Hepatic stellate cell (primary cell): ENCODE data around the gene FMN2.
A peak's percentile ranks its signal among the peaks of the same experiment; 100 is the strongest.
"Not testable (repeated sequence)": the region's sequence is repeated elsewhere in the genome, so short reads cannot be mapped to it uniquely, and the experiment has no call there.

Source experiments
- DNase-seq: peaks from one replicate; pipeline ENCODE4 v3.0.0; 2011; ENCODE audit warnings: low spot score

FMN2 gene

DNA sequence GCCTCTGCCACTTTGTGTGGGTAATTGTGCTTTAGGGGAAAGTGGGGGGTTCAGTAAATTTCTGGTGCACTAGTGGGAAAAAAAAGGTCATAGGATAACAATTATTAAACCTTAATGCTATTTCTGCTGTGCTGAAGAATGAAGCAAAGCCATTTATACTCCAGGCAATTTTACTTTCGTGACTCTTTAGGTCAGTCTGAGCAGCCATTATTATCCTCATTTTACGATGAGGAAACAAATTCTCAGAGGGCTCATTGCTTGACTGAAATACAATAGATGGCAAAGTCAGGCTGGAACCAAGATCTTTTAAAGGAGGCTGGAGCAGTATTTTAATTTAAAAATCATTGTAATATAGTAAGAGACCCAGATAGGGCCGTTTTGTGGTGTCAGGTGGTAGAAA lies 272.2 kb downstream of the FMN2 start:
- no peak for DNase-seq

DNA sequence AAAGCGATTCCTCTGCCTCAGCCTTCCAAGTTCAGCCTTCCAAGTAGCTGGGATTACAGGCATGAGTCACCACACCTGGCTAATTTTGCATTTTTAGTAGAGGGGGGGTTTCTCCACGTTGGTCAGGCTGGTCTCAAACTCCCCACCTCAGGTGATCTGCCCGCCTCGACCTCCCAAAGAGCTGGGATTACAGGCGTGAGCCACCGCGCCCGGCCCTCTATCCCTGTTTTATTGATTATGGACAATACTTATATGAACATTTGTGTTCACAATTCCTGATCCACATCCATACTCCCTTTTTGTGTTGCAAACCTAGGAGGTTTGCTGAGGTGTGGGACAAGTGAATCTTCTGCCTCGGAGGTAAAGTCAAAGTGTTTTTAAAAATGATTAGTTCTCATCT lies 275.0 kb downstream of the FMN2 start:
- DNase-seq, result no peak

DNA sequence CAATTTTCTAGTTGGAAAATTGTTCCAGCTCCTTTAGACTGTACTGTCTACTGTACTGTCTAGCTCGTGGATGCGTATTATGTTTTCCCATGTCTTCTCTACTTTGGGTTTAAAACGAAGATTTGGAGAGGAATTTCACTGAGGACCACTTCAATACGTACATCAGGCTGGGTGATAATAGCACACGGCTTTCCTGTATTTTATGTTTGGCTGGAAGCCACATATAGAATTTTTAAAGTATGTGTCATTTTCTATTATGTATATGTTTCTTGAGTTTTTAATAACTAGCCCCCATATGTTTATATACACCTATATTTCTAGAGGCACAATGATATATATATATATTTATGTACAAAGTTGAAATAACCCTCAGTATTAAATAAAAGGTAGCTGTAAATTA lies 293.9 kb downstream of the FMN2 start:
- DNase-seq, result no peak

DNA sequence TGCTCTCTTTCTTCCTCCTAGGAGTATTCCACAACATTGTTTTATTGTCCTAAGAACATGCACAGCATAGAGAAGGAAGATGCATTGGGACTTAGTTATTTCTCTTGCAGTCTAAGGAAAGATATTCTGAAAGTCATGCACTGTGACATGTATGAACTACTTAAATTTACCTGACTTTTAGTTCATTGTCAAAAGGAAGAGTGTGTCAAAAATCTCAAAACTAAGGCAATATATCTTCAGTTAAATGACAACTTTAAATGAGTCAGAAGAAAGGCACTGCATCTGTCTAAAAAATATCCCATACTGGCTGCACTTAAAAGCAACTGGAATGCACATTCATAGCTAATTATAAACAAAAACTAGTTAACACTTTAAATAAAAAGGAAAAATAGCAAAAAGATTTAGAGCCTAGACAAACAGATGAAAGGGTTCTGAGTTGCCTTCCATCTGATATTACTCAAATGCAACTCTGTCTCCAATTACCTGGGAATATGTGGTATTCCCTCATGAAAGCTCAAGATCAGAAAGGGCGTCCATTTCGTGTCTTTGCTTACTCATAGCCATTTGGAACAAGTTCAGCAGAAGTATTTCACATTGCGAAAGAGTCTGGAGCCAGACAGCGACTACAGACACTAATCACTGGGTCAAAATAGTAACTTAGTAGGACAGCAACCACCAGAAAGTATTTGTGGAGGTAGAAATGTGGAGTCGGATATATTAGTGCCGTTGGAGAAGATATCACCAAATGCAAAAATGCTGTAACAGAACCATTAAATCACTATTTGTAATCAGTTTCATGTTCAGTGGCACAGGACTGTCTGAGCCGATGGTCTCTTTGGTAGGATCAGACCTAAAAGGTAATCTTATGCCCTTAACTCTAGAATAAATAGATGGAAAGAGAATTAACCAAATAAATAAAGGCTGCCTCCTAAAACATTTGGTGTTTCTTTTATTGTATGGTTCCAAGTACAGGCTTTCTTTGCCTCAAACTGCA lies 294.6 kb downstream of the FMN2 start:
- DNase-seq, result peak; percentile 49

DNA sequence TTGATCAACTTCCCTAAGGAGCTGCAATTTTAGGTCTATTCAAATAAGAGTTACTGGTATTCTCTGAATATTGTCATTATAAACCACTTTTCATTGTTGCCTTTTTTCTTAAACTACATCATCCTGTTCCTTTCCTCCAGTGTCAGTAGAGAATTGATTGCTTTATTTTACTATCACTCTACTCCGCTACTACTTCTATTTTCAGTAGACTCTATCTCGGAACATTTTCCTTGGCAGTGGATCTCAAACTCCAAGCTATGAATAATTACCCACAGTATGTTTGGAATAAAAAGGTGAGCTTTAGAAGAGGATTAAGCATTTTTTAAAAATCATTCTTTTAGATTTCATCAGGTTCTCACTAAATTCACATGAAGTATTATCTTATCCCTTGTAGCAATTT lies 295.4 kb downstream of the FMN2 start:
- no peak for DNase-seq

DNA sequence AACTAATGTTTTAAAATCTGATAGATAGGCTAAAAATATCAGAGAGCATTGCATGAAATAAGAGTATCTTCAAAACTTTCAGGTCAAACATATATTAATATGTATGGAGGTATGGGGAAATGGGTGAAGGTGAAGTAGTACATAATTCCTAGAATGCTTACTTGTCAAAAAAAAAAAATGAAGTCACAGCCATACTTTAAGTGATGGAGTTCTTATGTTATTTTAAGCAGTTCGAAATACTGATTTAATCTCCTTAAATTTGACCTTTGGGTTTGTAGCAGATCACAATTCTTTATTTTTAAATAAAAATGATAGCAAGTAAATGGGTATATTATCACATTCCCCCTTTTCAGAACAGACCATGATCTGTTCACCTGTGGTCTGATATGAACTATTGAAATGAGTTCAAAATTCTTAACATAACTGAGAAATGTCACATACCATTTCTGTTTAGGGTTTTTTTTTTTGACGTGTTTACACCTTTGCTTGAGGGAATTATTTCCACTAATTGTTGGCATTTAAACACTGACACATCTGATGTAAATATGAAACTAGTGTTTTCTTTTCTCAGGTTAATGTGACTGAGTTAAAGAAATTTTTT lies 300.1 kb downstream of the FMN2 start:
- no peak for DNase-seq

DNA sequence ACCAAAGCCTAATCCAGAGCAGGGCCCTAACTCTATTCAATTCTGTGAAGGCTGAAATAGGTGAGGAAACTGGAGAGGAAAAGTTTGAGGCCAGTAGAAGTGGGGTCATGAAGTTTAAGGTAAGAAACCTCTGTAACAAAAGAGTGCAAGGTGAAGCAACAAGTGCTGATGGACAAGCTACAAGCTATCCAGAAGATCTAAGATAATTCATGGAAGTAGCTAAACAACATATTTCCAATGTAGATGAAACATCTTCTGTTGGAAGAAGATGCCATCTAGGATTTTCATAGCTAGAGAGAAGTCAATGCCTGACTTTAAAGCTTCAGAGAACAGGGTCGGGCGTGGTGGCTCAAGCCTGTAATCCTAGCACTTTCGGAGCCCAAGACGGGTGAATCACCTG lies 302.7 kb downstream of the FMN2 start:
- DNase-seq, result no peak

DNA sequence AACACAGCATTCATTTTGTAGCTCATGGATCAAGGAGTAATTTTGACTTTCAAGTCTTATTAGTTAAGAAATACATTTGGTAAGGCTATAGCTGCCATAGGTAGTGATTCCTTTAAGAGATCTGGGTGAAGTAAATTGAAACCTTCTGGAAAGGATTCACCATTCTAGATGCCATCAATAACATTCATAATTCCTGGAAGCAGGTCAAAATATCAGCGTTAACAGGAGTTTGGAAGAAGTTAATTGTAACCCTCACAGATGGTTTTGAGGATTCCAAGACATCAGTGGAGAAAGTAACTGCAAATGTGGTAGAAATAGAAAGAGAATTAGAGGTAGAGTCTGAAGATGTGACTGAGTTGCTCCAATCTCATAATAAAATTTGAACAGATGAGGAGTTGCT lies 303.7 kb downstream of the FMN2 start:
- DNase-seq, result no peak

DNA sequence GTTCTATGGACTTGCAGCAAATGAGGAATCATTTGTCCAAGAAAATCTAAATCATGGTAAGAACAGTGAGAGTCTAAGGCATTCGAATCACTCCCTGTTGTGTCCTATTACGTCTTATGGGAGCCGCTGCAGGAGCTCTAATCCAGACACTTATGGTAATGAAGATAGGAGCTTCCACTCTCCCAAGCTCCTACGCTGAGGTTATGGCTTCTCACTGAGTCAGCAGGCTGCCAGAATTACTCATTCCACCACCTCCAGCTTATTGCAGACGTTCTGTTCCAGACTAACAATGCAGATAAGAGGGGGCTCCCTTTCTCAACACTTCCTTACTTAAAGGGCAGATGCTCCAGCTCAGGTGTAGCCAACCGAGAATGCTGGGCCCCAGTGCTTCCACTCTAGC lies 307.7 kb downstream of the FMN2 start:
- peak; percentile 69 for DNase-seq

DNA sequence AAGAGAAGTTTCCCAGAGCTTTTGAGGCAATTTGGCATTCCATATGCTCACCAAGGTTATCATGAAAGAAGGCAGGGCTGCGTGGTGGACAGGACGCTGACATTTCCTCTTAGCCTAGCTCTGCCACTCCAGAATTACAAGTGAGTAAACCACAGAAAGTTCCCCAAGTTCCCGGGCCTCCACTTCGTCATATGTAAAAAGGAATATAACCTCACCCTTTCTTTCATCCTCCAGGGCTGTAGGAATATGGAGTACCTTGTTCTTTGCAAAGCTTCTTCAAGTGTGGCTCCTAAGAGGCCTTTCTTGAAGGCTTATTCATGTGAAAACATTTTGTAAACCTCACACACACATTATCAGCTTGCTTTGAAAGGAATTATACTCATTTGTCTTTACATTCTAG lies 310.0 kb downstream of the FMN2 start:
- DNase-seq, result no peak

DNA sequence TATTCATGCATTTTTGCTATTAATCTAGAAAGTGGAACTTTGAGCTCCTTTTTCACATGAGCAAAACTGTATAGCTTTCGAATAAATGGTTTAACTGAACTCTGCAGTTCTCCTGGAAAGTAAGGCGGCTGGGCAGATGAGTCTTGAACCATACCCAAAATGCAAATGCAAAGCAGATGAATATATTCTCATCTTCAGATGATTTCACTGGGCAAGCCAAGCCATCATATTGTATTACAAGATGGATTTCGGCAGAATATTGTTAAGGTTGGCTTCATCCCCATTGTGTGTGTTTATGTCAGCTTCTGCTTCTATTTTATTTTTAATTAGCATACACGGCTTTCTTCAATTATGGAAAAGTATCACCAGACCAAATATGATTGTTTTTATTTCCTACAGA lies 310.6 kb downstream of the FMN2 start:
- no peak for DNase-seq

DNA sequence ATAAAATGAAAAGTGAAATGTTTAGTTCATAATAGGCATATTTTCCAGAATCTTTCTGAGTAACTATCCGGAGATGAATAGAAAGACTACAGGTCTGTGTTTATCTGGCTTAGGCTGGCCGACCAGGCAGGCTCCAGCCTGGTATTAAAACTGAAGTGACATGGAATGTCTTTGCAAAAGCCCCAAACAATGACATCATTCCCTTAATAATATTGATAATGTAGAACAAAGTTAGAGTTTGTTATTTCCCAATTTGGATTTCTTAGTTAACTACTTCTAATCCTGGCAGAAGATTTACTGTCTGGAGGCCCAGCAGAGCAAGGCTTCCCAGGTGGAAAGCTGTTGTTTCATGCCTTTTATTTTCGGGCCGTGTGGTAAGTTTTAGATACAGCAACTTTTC lies 312.6 kb downstream of the FMN2 start:
- DNase-seq, result no peak

DNA sequence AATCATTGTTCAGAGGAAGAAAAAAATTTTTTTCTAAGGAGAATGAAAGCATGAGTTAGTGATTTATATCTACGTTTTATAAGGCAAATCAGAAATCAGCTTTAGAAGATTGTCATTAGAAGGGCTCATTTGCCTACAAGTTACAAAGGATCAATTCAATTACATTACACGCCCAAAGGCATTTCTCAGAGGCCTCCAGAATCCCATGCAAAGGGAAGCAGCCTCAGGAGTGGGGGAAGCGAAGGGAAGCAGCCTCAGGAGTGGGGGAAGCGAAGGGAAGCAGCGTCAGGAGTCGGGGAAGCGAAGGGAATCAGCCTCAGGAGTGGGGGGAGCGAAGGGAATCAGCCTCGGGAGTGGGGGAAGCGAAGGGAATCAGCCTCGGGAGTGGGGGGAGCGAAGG lies 314.1 kb downstream of the FMN2 start:
- no peak for DNase-seq

DNA sequence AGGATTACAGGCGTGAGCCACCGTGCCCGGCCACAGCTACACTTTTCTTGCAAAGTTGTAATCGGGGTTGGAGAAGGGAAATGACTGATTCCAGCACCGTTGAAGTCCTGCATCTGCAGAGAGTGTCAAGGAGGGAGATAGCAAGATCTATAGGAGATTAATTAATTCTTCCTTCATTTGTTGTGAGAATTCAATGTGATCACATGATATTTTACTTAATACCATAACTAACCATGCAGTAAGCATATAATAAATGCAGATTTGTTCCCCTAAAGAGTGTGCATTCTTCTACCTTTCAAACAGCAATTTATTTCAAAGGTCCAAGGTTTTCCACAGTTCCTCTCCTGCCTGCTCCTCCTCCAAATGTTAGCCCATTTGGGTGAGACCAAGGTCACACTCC lies 315.7 kb downstream of the FMN2 start:
- DNase-seq, result no peak

DNA sequence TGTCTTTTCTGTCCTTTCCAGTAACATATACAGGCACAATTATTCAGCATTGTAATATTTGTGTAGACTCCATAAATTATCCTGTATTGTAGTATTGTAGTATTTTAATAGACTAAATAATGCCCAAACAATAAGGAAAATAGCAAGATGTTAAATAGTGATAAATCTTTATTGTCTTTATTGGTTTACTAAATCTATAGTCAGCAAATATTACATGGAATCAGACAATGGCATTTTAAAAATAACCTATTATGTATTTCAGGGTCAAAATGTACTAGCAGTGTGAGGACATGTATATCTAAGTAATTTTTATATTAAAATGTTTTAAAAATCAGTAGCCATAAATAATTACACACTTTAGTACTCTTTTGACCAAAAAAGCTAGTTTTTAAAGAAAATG lies 317.9 kb downstream of the FMN2 start:
- no peak for DNase-seq

DNA sequence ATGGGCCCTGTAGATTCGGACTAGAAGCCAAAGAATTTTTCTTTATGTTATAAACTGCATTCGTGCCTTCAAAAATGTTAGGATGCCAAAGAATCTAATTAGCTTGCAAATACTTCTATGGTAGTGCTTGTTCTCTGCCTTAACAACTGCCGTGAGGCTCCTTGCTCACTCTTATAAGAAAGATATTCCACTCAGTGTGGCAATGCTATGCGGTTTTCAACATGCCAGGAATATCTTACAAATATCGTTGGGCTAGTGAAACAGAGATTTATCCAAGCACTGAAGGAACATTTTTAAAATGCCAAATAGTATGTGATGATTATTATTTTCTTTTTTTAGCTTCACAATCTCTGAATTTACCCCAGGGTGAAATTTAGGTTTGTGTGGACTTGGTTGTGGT lies 322.0 kb downstream of the FMN2 start:
- DNase-seq, result no peak

DNA sequence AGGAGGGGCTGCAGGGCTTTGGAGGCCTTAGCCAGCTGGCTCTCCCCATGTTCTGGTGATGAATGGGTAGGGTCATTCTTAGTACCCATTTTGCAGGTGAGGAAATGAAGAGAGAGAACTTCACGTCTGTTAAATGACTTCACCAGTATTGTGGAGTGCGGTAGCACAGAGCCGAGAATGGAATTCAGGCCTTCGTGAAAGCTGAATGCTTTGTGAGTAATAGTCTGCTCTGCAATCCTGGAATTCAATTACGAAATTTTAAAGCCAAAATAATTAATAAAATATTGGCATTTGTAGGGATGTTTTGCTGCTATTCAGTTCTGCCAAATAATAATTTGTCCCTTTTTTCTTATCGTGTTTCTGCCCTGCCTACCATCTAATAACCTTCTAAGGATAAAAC lies 322.6 kb downstream of the FMN2 start:
- peak; percentile 31 for DNase-seq

DNA sequence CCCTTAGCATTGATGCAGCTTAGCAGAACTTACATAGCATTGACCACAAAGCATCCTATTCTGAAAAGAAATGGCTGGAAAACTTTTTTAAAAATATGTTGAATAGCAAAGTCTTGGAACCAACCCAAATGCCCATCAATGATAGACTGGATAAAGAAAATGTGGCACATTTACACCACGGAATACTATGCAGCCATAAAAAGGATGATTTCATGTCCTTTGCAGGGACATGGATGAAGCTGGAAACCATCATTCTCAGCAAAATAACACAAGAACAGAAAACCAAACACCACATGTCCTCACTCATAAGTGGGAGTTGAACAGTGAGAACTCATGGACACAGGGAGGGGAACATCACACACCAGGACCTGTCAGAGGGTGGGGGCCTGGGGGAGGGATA lies 323.3 kb downstream of the FMN2 start:
- not testable (repeated sequence) for DNase-seq

DNA sequence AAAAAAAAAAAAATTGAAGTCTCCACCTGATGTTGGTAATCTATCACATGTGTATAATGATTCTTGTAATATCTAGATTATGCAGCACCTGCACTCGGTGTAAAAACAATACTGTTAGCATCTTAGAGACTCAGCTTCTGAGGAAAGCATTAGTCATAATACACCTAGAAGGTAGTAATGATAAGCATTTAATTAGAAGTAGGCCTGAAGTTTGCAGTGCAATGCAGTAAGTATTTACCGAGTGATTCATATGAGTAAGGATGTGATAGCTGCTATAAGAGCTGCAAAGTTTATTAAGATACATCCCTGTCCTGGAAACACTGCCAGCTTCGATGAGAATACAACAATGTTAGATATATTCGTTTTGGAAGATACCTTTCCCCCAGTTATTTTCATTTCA lies 323.8 kb downstream of the FMN2 start:
- DNase-seq, result no peak

DNA sequence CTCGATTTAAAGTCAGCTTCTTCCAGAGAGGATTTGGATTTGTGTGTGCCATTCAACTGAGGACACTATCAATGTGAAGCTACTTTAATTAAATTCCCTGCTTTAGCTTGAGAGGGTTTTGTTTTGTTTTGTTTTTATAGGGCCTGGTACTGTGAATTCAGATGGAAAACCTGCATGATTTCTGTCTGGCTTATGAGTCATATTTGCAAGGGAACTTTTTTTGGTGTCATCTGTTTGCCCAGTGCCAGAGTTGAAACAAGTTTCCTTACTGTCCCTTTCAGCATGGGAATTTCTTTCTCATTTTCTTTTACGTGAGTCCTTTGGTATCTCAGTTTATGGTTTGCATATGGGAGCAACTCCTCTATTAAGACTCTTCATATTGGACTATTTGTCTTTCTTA lies 325.6 kb downstream of the FMN2 start:
- DNase-seq, result peak; percentile 29

DNA sequence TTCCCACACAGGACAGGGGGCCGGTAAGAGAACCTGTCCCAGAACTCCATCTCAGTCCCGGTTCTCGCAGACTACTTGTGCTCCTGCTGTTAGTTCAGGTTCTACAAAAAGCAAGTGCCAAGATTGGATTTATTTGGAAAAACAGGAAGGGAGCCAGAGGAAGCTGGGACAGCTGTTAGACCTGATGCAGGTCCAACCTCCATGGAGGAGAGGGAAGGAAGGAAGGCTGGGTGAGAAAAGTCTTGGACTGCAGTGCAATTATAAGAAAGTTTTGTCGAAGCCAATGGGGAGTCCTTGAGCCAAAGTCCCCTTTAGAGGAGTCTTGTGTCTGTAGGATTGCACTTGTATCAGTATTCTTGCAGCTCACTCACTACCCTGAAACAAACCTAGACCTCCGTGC lies 329.1 kb downstream of the FMN2 start:
- no peak for DNase-seq

DNA sequence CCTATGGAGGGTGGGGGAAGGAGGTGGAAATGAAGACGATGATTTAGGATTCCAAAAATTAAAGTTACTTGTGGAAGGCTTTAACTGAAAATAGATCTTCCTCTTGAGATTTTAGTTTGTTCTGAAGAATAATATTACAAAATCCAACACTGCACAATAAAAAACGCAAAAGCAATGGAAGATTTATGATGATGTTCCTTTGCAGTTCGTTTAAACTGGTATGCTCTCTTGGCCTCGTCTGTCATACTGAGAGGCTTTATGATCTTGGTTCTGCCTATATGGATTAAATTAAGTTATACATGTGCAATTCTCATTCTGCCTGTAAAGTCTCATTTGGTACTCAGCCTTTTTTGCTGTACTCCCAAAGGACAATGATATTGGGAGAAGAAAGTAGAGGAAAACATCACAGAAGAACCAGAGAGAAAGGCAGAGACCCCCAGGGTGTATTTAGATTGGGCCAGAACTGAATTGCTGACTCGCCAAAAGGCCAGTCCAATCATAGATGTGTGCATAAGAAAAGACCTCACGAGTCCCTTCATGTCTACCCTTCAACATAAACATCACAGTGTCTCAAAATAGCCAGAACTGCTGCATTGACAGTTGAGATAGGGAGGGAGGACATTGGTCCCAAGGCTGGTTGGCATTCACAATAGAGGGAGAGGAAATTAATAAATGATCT lies 331.7 kb downstream of the FMN2 start:
- no peak for DNase-seq
